MCF 10A (cell line): ENCODE results near the gene BCAR3. TPM values are rescaled to one million over a fixed set of nuclear protein-coding genes. Genes with fewer than 3 reads are reported as not detected.
"Not testable (repeated sequence)": the region's sequence is repeated elsewhere in the genome, so short reads cannot be mapped to it uniquely, and the experiment has no call there.

ENCODE experiments used
- BruUV-seq: library from RNA; stranded (reverse); fragments of 400-500 nt; replicated peaks from 2 replicates; lab custom pipeline; 2021; lab: Mats Ljungman, UMichigan
- CTCF ChIA-PET: fragments of 300-600 bp; sonication (Branson Sonifier 250); formaldehyde crosslinking; extraction: SDS; loops from one replicate; lab custom pipeline; 2021; ENCODE audit warnings: antibody characterized with exemption, inconsistent platforms; lab: Yijun Ruan, JAX
- POLR2A ChIA-PET: fragments of 300-600, 350-650 bp; sonication (Branson Sonifier 250); formaldehyde crosslinking; extraction: SDS; loops from one replicate; lab custom pipeline; 2020; ENCODE audit warnings: antibody characterized with exemption, inconsistent platforms; lab: Yijun Ruan, JAX
- DNase-seq: peaks from one replicate; pipeline ENCODE4 v3.0.0-alpha.2; 2018; ENCODE audit not compliant: unreplicated experiment
- H3K27ac Mint-ChIP-seq: one replicate; pipeline ENCODE4 v1.8.0; 2022; ENCODE audit warnings: mild to moderate bottlenecking, low read depth, mixed read lengths; ENCODE audit not compliant: unreplicated experiment
- H3K27me3 Mint-ChIP-seq: one replicate; pipeline ENCODE4 v1.8.0; 2022; ENCODE audit warnings: mixed read lengths; ENCODE audit not compliant: insufficient read depth, unreplicated experiment
- H3K36me3 Mint-ChIP-seq: one replicate; pipeline ENCODE4 v1.8.0; 2022; ENCODE audit warnings: mild to moderate bottlenecking, moderate library complexity, mixed read lengths; ENCODE audit not compliant: insufficient read depth, unreplicated experiment
- H3K4me1 Mint-ChIP-seq: one replicate; pipeline ENCODE4 v1.8.0; 2022; ENCODE audit warnings: mixed read lengths; ENCODE audit not compliant: insufficient read depth, unreplicated experiment
- H3K4me3 Mint-ChIP-seq: one replicate; pipeline ENCODE4 v1.8.0; 2022; ENCODE audit warnings: mild to moderate bottlenecking, moderate library complexity, mixed read lengths; ENCODE audit not compliant: unreplicated experiment
- H3K9me3 Mint-ChIP-seq: one replicate; pipeline ENCODE4 v1.8.0; 2022; ENCODE audit warnings: mixed read lengths; ENCODE audit not compliant: unreplicated experiment
- CTCF ChIP-seq: fragments of 200-600 bp; IDR thresholded peaks from one replicate; pipeline ENCODE4 v1.8.0; 2022; ENCODE audit warnings: antibody characterized with exemption, mild to moderate bottlenecking; ENCODE audit not compliant: unreplicated experiment
- intact Hi-C: fragments of 100-400 bp; cut with micrococcal nuclease; formaldehyde crosslinking; loops from 2 replicates; pipeline ENCODE4 v1.14.1; 2022
- total RNA-seq: library from RNA; stranded (reverse); gene quantifications from 2 replicates; pipeline ENCODE4 v1.2.3, GENCODE V29; 2022

BCAR3 gene
- total RNA-seq, 1 experiment from 2014 or later = 130 TPM

GRCh38 chr1:93661829-93662474, 19.7 kb downstream of the BCAR3 start:
- DNase-seq = peak; percentile 46
- H3K4me1 Mint-ChIP-seq = peaks cover 60% of the 10 kb centered on the region
- CTCF ChIA-PET = interaction anchor here (0.6 to 2.4 kb wide), 10 partner anchors 17 to 753 kb away, joined by 3 to 15 read pairs (median 3); partner anchors contain the start of gene BCAR3
- H3K36me3 Mint-ChIP-seq = peaks cover 70% of the 10 kb centered on the region
- intact Hi-C loops = no loop called here
- BruUV-seq = no TSS peak
- H3K9me3 Mint-ChIP-seq = no peaks in the 10 kb centered on the region
- H3K27me3 Mint-ChIP-seq = no peaks in the 10 kb centered on the region
- peak overlapping the region; percentile 43 for H3K4me3 Mint-ChIP-seq
- H3K27ac Mint-ChIP-seq = peak overlapping the region; percentile 91
- POLR2A ChIA-PET = interaction anchor here (0.6 to 2.6 kb wide), 14 partner anchors 9 to 182 kb away, joined by 3 to 14 read pairs (median 5); partner anchors contain the start of gene BCAR3
- TF ChIP-seq CTCF = no peak

- H3K4me1 Mint-ChIP-seq = peaks cover 55% of the 10 kb centered on the region
- H3K9me3 Mint-ChIP-seq, DNase-seq, H3K4me3 Mint-ChIP-seq, intact Hi-C loops, BruUV-seq, H3K27me3 Mint-ChIP-seq: not testable (repeated sequence)
- CTCF ChIA-PET = interaction anchor here (0.6 to 2.4 kb wide), 6 partner anchors 17 to 753 kb away, joined by 3 to 15 read pairs (median 4); no protein-coding TSS in a partner anchor
- H3K36me3 Mint-ChIP-seq = peaks cover 67% of the 10 kb centered on the region
- POLR2A ChIA-PET = interaction anchor here (0.6 to 2.6 kb wide), 7 partner anchors 9 to 183 kb away, joined by 3 to 14 read pairs (median 7); partner anchors contain the start of gene BCAR3
- H3K27ac Mint-ChIP-seq = peak overlapping the region; percentile 91
Measured at GRCh38 chr1:93661341-93661740, 20.3 kb downstream of the BCAR3 start.

GRCh38 chr1:93659822-93660503, 21.7 kb downstream of the BCAR3 start:
- BruUV-seq = no TSS peak
- intact Hi-C loops = no loop called here
- ChIA-PET POLR2A (interaction anchor here (0.6 to 2.6 kb wide), 2 partner anchors 12 to 14 kb away, joined by 3 to 9 read pairs; no protein-coding TSS in a partner anchor), CTCF (interaction anchor here (0.6 to 1.1 kb wide), 4 partner anchors 29 to 804 kb away, joined by 3 to 5 read pairs (median 4); no protein-coding TSS in a partner anchor)
- DNase-seq = no peak
- H3K9me3 Mint-ChIP-seq = no peaks in the 10 kb centered on the region
- peaks cover 53% of the 10 kb centered on the region for H3K4me1 Mint-ChIP-seq
- no peaks in the 10 kb centered on the region for H3K27me3 Mint-ChIP-seq
- no peak for TF ChIP-seq CTCF
- H3K4me3 Mint-ChIP-seq = no peak overlapping the region
- H3K27ac Mint-ChIP-seq = peak overlapping the region; percentile 6
- peaks cover 60% of the 10 kb centered on the region for H3K36me3 Mint-ChIP-seq

- no peak for TF ChIP-seq CTCF
- Mint-ChIP-seq H3K4me1 (peaks cover 40% of the 10 kb centered on the region), H3K4me3 (no peak overlapping the region), H3K36me3 (peaks cover 68% of the 10 kb centered on the region), H3K9me3 (no peaks in the 10 kb centered on the region), H3K27me3 (no peaks in the 10 kb centered on the region), H3K27ac (peak overlapping the region; percentile 58)
- no TSS peak for BruUV-seq
- intact Hi-C loops = no loop called here
- no peak for DNase-seq
- POLR2A ChIA-PET = interaction anchor here (1.6 kb wide), 1 partner anchor 15 kb away, joined by 3 read pairs; no protein-coding TSS in a partner anchor
- CTCF ChIA-PET = no interaction called here
Measured at GRCh38 chr1:93658188-93658587, 23.4 kb downstream of the BCAR3 start.
